Left ventricle myocardium superior (tissue), 1 donor: ENCODE measurements around the gene AGBL1. TPM values are rescaled to one million over a fixed set of nuclear protein-coding genes. Genes with fewer than 3 reads are reported as not detected.
"Not testable (repeated sequence)": the region's sequence is repeated elsewhere in the genome, so short reads cannot be mapped to it uniquely, and the experiment has no call there.

Experiments used
- ATAC-seq: fragments of 200-7000 bp; cut with Tn5 transposase; one replicate; pipeline ENCODE4 v1.9.1; 2020; ENCODE audit warnings: mild to moderate bottlenecking, moderate library complexity
- DNase-seq: peaks from one replicate; pipeline ENCODE4 v3.0.0-alpha.2; 2020
- intact Hi-C: fragments of 100-400 bp; cut with micrococcal nuclease; formaldehyde crosslinking; loops from one replicate; pipeline ENCODE4 v1.11.0; 2022
- total RNA-seq: library from RNA; stranded (reverse); fragmentation: NEBNext Ultra II Directional; extraction: Animal tissue kit (Norgen Biotek cat#: 25700); gene quantifications from one replicate; pipeline ENCODE4 v1.2.1, GENCODE V29; 2021
- donor health status: DM: no; HTN: yes; CAD: no; lungs with severe emphysema.

The AGBL1 gene
- total RNA-seq, 1 donor from 2014 or later, result not detected

GRCh38 chr15:86077070-86077469, 2.6 kb upstream of the AGBL1 start:
- DNase-seq, result no peak
- intact Hi-C loops, result no loop called here
- no peak for ATAC-seq

GRCh38 chr15:86080302-86080701, 631 bp downstream of the AGBL1 start:
- DNase-seq, result no peak
- intact Hi-C loops, result no loop called here
- ATAC-seq, result no peak

GRCh38 chr15:86082619-86083380, 3.1 kb downstream of the AGBL1 start:
- intact Hi-C loops, result no loop called here
- ATAC-seq (no peak), DNase-seq (no peak)

- no peak for DNase-seq
- ATAC-seq, result no peak
Observed at GRCh38 chr15:86087808-86088207, 8.1 kb downstream of the AGBL1 start.

GRCh38 chr15:86089422-86089821, 9.8 kb downstream of the AGBL1 start:
- DNase-seq, result no peak
- intact Hi-C loops, result no loop called here
- no peak for ATAC-seq

More at GRCh38 chr15:86087808-86088207, 8.1 kb downstream of the AGBL1 start:
- intact Hi-C loops, result no loop called here

GRCh38 chr15:86101818-86102217, 22.1 kb downstream of the AGBL1 start:
- ATAC-seq (no peak), DNase-seq (no peak)
- intact Hi-C loops, result no loop called here

- intact Hi-C loops, result no loop called here
- ATAC-seq (no peak), DNase-seq (no peak)
Observed at GRCh38 chr15:86103825-86104224, 24.2 kb downstream of the AGBL1 start.

GRCh38 chr15:86106306-86106705, 26.6 kb downstream of the AGBL1 start:
- ATAC-seq (no peak), DNase-seq (no peak)
- intact Hi-C loops, result no loop called here

GRCh38 chr15:86115145-86115801, 35.6 kb downstream of the AGBL1 start:
- no peak for ATAC-seq
- intact Hi-C loops, result no loop called here
- DNase-seq, result no peak

- DNase-seq (no peak), ATAC-seq (no peak)
- intact Hi-C loops, result loop anchor here (5.0 kb wide), 1 partner anchor 49 kb away; no protein-coding TSS in a partner anchor
Observed at GRCh38 chr15:86121568-86122225, 42.0 kb downstream of the AGBL1 start.

GRCh38 chr15:86122691-86123391, 43.2 kb downstream of the AGBL1 start:
- intact Hi-C loops, result loop anchor here (5.0 kb wide), 1 partner anchor 51 kb away; no protein-coding TSS in a partner anchor
- not testable (repeated sequence) for ATAC-seq, DNase-seq

- ATAC-seq (no peak), DNase-seq (no peak)
- intact Hi-C loops, result no loop called here
Observed at GRCh38 chr15:86125775-86126174, 46.1 kb downstream of the AGBL1 start.

GRCh38 chr15:86127547-86127946, 47.9 kb downstream of the AGBL1 start:
- DNase-seq, result no peak
- no peak for ATAC-seq
- intact Hi-C loops, result no loop called here

- intact Hi-C loops, result loop anchor here (10.0 kb wide), 1 partner anchor 60 kb away; no protein-coding TSS in a partner anchor
- no peak for DNase-seq
- peak; percentile 31 for ATAC-seq
Observed at GRCh38 chr15:86135041-86135440, 55.4 kb downstream of the AGBL1 start.

- no peak for ATAC-seq
- intact Hi-C loops, result loop anchor here (10.0 kb wide), 1 partner anchor 58 kb away; no protein-coding TSS in a partner anchor
- no peak for DNase-seq
Observed at GRCh38 chr15:86136861-86137260, 57.2 kb downstream of the AGBL1 start.

GRCh38 chr15:86138798-86139197, 59.1 kb downstream of the AGBL1 start:
- ATAC-seq, result no peak
- intact Hi-C loops, result loop anchor here (10.0 kb wide), 1 partner anchor 56 kb away; no protein-coding TSS in a partner anchor
- DNase-seq, result no peak

- ATAC-seq (no peak), DNase-seq (no peak)
- intact Hi-C loops, result loop anchor here (10.0 kb wide), 1 partner anchor 55 kb away; no protein-coding TSS in a partner anchor
Observed at GRCh38 chr15:86139828-86140227, 60.2 kb downstream of the AGBL1 start.

- intact Hi-C loops, result no loop called here
- ATAC-seq, result no peak
- DNase-seq, result no peak
Observed at GRCh38 chr15:86154705-86155104, 75.0 kb downstream of the AGBL1 start.

GRCh38 chr15:86155551-86155950, 75.9 kb downstream of the AGBL1 start:
- intact Hi-C loops, result no loop called here
- ATAC-seq (no peak), DNase-seq (no peak)
